ENCODE measurements around the gene CGNL1. TPM values are rescaled to one million over a fixed set of nuclear protein-coding genes. Genes with fewer than 3 reads are reported as not detected.

Gene CGNL1
- polyA plus RNA-seq, 2 of the 4 experiments (the other 2 are of a cell fraction) = 1.4 to 1.8 TPM

DNA sequence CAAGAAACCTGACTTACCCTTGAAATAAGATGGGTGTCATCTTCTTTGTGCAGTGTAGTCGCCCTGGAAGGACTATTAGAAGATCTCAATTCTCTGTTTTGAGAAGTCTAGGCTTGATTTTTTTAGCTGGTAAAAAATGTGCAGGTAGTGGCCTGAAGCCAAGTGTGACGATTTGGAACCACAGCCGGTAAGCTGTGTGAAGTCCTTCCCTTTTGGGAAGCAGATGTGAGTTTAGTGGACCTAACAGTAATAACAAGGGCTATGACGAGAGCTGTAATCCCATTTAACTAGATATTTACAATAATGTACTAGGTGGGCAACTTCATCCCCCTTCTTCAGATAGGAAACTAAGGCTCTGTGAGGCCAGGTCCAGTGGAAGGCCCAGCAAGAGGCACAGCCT, 133.7 kb downstream of the CGNL1 start:
- Histone ChIP-seq H3K4me1 (peaks cover 13% of the 10 kb centered on the region), H3K4me3 (no peak overlapping the region), H3K4me2 (no peak overlapping the region), H3K27ac (no peak overlapping the region), H3K9me3 (no peaks in the 10 kb centered on the region)
- ATAC-seq (no peak), FAIRE-seq (no peak), DNase-seq (ENCODE audit: low read depth in 1 of 2, low spot score in 1 of 2) (no peak)
- CTCF ChIA-PET = interaction anchor here (0.8 to 0.9 kb wide), 2 partner anchors 32 to 169 kb away, joined by 4 read pairs; no protein-coding TSS in a partner anchor
- POLR2A ChIA-PET = no interaction called here
- no peak for TF ChIP-seq KDM1A (IDR thresholded peaks at IDR 0.05; ENCODE audit: low read depth)
- TF ChIP-seq MYC (IDR thresholded peaks at IDR 0.05; ENCODE audit: borderline replicate concordance, low read length) = no peak
- TF ChIP-seq ZSCAN20 (CRISPR knock-in tag; IDR thresholded peaks at IDR 0.05) = no peak
- no peak for TF ChIP-seq PHF8 (IDR thresholded peaks at IDR 0.05; ENCODE audit: borderline replicate concordance, low read depth)
- no peak for TF ChIP-seq CBX8 (IDR thresholded peaks at IDR 0.05)
- no peak for TF ChIP-seq ESRRA (IDR thresholded peaks at IDR 0.05; ENCODE audit: borderline replicate concordance, low read length)
- TF ChIP-seq, protein P1, sequence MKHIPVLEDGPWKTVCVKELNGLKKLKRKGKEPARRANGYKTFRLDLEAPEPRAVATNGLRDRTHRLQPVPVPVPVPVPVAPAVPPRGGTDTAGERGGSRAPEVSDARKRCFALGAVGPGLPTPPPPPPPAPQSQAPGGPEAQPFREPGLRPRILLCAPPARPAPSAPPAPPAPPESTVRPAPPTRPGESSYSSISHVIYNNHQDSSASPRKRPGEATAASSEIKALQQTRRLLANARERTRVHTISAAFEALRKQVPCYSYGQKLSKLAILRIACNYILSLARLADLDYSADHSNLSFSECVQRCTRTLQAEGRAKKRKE (CRISPR knock-in tag; IDR thresholded peaks at IDR 0.05; ENCODE audit: low read depth) = no peak
- no peak for TF ChIP-seq FOSB (CRISPR knock-in tag; IDR thresholded peaks at IDR 0.05)
- TF ChIP-seq, protein P2, sequence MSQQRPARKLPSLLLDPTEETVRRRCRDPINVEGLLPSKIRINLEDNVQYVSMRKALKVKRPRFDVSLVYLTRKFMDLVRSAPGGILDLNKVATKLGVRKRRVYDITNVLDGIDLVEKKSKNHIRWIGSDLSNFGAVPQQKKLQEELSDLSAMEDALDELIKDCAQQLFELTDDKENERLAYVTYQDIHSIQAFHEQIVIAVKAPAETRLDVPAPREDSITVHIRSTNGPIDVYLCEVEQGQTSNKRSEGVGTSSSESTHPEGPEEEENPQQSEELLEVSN (IDR thresholded peaks at IDR 0.05; ENCODE audit: borderline replicate concordance, low read depth) = no peak
- no peak for TF ChIP-seq MAFK (IDR thresholded peaks at IDR 0.05; ENCODE audit: partially characterized antibody)
- TF ChIP-seq FOSL2 (IDR thresholded peaks at IDR 0.05) = no peak
- TF ChIP-seq FOSL2 (CRISPR knock-in tag; IDR thresholded peaks at IDR 0.05) = no peak
- TF ChIP-seq BCL3 (IDR thresholded peaks at IDR 0.05) = no peak
- TF ChIP-seq ZFP36 (IDR thresholded peaks at IDR 0.05; ENCODE audit: borderline replicate concordance, partially characterized antibody) = no peak
- TF ChIP-seq MAX (IDR thresholded peaks at IDR 0.05) = no peak
- no peak for TF ChIP-seq RNF2 (IDR thresholded peaks at IDR 0.05; ENCODE audit: borderline replicate concordance, low read depth)
- no peak for TF ChIP-seq NFE2L2 (conservative IDR thresholded peaks at IDR 0.05; ENCODE audit: low read length)
- TF ChIP-seq EP300 (IDR thresholded peaks at IDR 0.05) = no peak
- TF ChIP-seq HOXB5 (CRISPR knock-in tag; IDR thresholded peaks at IDR 0.05) = no peak
- TF ChIP-seq RARB (CRISPR knock-in tag; IDR thresholded peaks at IDR 0.05) = no peak
- 87% methylated on average over 4 of the region's 4 CpGs for WGBS (ENCODE audit: missing lambda C conversion rate)

DNA sequence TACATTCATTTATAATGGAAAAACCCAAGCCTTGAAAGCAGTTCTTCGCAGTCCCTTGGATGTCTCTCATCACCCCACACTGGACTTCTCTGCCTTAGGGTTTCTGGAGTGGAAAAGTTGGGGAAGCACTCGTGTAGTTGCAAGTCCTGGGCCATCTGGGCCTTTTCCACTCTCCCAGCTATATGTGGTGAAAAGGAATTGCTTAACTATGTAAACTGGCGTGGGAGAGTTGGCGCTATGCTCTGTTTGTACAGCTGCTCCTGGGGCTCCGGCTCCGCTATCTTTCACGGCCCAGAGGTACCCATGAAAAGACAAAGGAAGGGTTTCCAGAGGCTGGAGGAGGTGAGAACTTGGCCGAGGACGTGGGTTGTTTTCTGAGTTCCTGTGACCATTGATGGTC, 134.3 kb downstream of the CGNL1 start:
- Histone ChIP-seq H3K4me2 (no peak overlapping the region), H3K4me1 (peaks cover 7% of the 10 kb centered on the region), H3K9me3 (no peaks in the 10 kb centered on the region), H3K4me3 (no peak overlapping the region), H3K27ac (no peak overlapping the region)
- FAIRE-seq (no peak), ATAC-seq (no peak), DNase-seq (ENCODE audit: low read depth in 1 of 2, low spot score in 1 of 2) (no peak)
- CTCF ChIA-PET = interaction anchor here (0.8 to 12.2 kb wide), 3 partner anchors 18 to 170 kb away, joined by 4 to 99 read pairs (median 4); no protein-coding TSS in a partner anchor
- POLR2A ChIA-PET = no interaction called here
- 75% methylated on average over 9 of the region's 9 CpGs for WGBS (ENCODE audit: missing lambda C conversion rate)
- TF ChIP-seq PBX3 (IDR thresholded peaks at IDR 0.05) (no peak), MAX (IDR thresholded peaks at IDR 0.05) (no peak), CEBPB (IDR thresholded peaks at IDR 0.05) (no peak), ZNF302 (CRISPR knock-in tag; IDR thresholded peaks at IDR 0.05) (no peak), NFE2L2 (conservative IDR thresholded peaks at IDR 0.05; ENCODE audit: low read length) (no peak), EHMT2 (IDR thresholded peaks at IDR 0.05; ENCODE audit: low read depth) (no peak), POLR2A (IDR thresholded peaks at IDR 0.05; ENCODE audit: low read length) (no peak), HEYL (CRISPR knock-in tag; IDR thresholded peaks at IDR 0.05) (no peak), PHF8 (IDR thresholded peaks at IDR 0.05; ENCODE audit: borderline replicate concordance, low read depth) (no peak), FOXS1 (CRISPR knock-in tag; IDR thresholded peaks at IDR 0.05) (no peak), HDAC2 (IDR thresholded peaks at IDR 0.05) (no peak), HOXB13 (CRISPR knock-in tag; IDR thresholded peaks at IDR 0.05; ENCODE audit: low read depth) (no peak), HMGXB4 (CRISPR knock-in tag; IDR thresholded peaks at IDR 0.05; ENCODE audit: borderline replicate concordance) (no peak), MAZ (IDR thresholded peaks at IDR 0.05; ENCODE audit: borderline replicate concordance, low read depth, low read length) (no peak), EHF (CRISPR knock-in tag; IDR thresholded peaks at IDR 0.05) (no peak)
- TF ChIP-seq, protein P3, sequence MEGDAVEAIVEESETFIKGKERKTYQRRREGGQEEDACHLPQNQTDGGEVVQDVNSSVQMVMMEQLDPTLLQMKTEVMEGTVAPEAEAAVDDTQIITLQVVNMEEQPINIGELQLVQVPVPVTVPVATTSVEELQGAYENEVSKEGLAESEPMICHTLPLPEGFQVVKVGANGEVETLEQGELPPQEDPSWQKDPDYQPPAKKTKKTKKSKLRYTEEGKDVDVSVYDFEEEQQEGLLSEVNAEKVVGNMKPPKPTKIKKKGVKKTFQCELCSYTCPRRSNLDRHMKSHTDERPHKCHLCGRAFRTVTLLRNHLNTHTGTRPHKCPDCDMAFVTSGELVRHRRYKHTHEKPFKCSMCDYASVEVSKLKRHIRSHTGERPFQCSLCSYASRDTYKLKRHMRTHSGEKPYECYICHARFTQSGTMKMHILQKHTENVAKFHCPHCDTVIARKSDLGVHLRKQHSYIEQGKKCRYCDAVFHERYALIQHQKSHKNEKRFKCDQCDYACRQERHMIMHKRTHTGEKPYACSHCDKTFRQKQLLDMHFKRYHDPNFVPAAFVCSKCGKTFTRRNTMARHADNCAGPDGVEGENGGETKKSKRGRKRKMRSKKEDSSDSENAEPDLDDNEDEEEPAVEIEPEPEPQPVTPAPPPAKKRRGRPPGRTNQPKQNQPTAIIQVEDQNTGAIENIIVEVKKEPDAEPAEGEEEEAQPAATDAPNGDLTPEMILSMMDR (IDR thresholded peaks at IDR 0.05) = no peak
